Measurements from ENCODE around the gene RAPGEF4.

GRCh38 chr2:172702451-172702850, 33.2 kb upstream of the RAPGEF4 start:
- TF ChIP-seq CTCF (IDR thresholded peaks at IDR 0.05; ENCODE audit: control extremely low read depth in 1 of 3, insufficient read depth in 1 of 3, low read depth in 1 of 3, low read length in 3 of 3) (no peak), TEAD4 (IDR thresholded peaks at IDR 0.05; ENCODE audit: low read depth, low read length) (no peak)

All from H1 (cell line).